HG03565 (cell line): Measurements from ENCODE around the gene TMEM163.

Experiments
- ATAC-seq: cut with Tn5 transposase; IDR thresholded peaks from one replicate; pipeline ENCODE4 v1.9.1; 2021; ENCODE audit warnings: mild to moderate bottlenecking, moderate library complexity; ENCODE audit not compliant: unreplicated experiment

Gene TMEM163

DNA sequence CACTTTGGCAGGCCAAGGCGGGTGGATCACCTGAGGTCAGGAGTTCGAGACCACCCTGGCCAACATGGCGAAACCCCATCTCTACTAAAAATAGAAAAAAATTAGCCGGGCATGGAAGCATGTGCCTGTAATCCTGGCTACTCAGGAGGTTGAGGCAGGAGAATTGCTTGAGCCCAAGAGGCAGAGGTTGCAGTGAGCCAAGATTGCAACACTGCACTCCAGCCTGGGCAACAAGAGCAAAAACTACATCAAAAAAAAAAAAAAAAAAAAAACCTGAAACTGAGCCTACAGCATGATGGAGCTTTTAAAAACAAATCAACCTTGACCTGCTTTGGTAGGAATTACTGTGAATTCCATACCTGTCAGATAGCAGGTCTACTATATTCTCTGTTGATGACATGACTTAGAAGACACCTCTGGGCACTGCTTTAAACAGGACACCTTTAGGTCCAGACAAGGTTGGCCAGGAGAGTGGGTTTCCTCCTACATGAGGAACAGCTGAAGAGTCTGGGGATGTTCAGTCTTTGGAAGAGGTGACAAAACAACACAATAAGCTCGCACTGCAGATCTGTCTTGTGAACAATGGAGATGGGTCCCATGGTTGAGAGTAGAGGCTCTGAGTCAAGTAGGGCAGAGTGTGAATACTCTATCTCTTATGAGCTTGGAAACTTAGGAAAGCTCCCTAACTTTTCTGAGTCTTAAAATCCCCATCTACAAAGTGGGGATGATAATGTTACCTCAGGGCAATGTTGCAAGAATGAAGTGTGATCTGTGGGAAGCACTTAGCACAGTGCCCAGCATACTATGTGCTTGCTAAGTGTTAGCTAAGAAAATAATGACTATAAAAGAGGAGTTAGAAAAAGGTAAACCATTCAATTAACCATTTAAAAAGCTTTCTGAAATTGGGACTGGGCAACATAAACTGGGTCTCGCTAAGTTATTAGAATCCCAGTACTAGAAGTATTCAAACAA is 25.2 kb downstream of the TMEM163 start:
- no peak for ATAC-seq

DNA sequence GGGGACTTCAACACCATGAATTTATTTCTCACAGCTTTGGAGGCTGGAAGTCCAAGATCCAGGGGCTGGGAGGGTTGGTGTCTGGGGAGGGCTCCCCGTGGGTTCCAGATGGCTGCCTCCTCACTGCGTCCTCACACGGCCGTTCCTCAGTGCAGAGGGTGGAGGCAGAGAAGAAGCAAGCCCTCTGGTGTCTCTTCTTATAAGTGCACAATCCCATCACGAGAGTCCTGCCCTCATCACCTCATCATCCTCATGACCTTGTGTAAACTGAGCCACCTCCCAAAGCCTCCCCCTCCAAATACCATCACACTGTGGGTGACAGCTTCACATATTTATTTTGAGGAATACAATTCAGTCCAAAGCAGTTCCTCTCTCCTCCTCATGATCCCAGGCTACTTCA is 26.3 kb downstream of the TMEM163 start:
- peak; percentile 53 for ATAC-seq

DNA sequence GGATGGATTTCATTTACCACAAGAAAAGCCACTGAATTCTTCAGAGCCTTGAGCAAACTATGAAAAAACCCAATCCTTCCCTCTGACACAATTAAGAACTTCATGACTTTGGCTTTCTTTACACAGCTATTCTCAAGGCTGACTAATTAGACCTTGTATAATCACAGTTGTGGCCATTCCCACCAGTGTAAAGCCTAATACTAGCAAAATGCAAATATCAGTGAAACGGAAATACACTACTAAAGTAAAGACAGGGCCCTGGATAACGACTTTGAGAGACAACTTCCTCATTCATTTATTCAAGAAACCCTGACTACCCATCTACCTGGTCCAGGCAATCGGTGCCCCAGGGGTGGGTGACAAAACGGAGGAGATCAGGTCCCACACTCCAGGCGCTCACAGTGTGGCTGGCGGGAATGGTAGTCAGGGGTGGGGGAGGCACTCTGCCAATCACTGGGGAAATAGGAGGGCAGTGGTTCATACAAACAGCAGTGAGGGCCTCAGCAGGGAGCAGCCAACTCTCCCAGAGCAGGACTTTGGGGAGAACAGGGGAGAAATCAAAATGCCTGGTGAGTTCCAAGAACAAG is 28.1 kb downstream of the TMEM163 start:
- ATAC-seq = no peak

DNA sequence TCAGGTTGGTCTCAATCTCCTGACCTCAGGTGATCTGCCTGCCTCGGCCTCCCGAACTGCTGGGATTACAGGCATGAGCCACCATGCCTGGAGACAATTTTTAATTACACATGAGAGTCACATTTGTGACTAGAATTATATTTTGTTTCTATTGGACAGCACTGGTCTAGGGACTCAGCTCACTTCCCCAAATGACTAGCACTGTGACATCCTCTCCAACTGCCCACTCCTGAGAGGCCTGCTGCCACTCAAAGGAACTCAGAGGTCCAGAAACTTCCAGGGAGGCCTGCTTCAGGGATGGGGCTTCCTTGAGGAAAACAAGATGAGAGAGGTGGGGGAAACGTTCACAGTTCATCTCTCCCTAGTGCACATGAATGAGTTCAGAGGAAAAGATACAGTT is 29.5 kb downstream of the TMEM163 start:
- no peak for ATAC-seq

DNA sequence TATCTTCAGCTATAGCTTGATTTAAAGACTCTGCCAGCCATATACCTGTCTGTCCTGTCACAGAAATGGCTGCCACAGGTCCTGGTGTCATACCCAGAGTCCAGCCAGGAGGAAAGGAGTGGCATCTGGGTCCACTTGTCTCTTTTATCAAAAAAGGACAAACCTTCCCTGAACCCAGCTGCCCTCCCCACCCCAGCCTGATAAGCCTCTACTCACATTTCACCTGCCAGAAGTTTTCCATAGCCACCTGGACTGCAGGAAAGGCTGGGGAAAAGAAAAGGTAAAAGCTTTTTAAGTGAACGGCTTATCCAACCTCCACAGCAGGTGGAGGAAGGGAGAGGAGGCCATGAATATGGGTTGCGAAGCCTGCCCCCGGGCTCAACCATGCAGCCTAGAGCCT is 32.8 kb downstream of the TMEM163 start:
- ATAC-seq = no peak

DNA sequence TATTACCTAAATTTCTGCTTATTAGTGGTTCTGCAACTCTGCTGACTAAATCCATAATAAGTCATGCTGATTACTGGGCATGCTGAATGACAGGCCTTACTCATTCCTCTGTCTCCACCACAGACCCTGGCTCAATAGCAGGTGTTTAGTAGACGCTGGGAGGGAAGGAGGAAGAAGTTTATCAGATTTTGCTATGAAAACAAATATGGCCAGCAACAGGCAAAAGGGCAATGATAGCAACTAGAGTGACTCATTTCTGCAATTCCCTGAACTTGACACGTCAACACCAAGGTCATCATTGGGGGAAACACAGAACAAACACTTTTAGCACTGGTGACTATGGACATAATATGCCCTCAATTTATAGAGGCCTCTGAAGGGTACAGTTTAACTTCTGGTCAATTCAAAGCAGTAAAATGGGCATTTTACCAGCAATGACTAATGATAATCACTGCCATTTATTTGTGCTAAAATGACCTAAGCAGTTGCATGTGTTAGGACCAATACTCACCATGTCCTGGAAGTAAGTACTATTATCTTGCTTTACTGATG is 35.2 kb downstream of the TMEM163 start:
- peak; percentile 76 for ATAC-seq

DNA sequence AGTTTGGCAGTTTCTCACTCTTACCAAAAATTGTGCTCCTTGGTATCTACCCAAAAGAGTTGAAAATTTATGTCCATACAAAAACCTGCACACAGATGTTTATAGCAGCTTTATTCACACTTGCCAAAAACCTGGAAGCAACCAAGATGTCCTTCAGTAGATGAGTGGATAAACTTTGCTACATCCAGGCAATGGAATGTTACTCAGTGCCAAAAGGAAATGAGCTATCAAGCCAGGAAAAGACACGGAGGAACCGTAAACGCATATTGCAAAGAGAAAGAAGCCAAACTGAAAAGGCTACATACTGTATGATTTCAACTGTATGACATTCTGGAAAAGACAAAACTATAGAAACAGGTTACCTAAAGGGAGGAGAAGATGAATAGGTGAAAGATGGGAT is 36.1 kb downstream of the TMEM163 start:
- ATAC-seq = no peak

DNA sequence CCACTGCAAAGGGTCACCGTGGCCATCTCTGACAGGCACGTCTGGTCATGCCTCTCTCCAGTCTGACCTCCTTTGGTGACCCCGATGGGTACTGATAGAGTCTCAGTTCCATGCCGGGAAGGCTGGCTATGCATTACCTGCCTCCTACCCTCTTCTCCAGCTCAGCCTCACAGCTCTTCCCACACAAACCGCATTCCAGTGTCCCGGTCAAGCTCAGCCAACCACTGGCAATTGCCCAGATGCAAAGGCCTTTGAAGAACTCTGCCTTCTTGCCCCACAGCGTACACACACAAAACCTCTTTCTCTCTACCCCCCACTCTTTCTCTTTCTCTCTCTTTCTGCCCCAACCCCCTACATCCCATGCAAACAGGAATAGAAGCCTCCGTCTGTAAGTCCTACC is 37.6 kb downstream of the TMEM163 start:
- no peak for ATAC-seq

DNA sequence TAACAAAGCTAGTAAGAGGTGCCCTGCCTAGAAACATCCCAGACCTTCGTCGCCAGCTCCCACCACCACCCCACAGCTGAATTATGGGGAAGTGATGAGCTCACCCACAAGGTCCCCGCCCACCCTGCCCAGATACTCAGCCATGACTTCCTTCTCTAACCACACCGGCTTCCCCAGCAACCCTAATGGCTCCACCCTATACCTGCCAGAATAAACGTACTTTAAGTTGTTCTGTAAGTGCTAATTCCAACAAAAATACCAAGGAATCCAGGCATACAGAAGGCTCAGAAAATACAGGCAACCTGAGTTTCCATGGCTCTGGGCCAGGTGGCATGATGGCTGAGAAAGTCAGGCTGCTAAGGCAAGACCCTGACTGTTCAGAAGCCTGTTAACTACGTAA is 39.1 kb downstream of the TMEM163 start:
- ATAC-seq = no peak

DNA sequence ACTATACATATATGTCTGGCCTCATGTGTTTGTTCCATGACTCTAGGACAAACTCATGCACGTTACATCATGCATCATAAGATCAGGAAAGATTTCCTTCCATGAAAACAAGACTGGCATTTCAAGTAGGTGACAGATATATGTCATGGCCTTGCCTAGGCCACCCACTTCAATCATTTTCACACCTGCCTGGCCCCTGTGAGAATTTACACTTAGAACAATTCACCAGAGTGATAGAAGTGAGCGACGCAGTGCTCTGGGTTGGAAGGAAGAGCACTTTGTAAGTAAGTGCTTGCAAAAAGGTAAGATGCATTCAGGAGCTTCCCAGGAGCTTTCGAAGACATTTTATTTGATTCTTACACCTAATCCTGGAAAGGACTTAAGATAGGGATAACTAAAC is 39.5 kb downstream of the TMEM163 start:
- ATAC-seq = no peak

DNA sequence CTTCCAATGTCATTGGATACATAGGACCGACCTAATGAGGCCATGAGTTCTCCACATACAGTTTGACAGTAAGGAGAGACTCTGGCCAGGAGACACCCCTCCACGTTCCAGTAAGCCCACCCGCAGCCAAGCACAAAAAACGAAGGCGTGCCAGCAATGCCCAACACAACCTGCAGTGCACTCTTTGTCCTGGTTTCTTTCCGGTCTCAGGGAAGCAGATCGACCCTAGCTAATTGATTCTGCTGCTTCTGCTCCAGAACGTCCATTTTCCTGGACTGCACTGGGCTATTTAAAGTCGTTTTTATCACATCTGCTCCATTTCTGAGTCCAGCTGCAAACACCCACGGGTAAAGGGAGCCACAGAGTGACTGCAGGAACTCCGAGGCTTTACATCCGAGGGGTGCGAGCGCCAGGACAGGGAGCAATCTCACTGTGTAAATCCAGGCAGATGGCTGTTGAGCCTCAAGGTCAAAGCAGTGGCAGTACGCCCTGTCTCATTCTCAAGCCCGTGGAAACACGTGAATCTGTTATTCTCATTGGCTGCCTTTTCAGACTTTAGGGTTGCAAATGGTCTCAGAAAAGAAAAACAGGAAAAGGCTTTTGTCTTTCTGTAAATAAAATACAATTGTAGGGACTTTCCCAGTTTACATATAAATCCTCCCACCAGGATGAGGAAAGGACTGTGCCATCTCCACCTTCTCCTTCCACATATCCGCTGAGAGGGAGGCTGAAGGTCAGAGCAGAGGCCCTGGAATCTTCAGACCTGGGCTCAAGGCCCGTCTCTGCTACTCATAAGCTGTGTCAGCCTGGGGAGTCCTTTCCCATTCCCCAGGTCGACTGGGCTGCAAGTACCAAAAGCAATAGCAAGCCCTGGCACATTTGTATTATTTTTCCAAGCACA is 40.7 kb downstream of the TMEM163 start:
- ATAC-seq = no peak

DNA sequence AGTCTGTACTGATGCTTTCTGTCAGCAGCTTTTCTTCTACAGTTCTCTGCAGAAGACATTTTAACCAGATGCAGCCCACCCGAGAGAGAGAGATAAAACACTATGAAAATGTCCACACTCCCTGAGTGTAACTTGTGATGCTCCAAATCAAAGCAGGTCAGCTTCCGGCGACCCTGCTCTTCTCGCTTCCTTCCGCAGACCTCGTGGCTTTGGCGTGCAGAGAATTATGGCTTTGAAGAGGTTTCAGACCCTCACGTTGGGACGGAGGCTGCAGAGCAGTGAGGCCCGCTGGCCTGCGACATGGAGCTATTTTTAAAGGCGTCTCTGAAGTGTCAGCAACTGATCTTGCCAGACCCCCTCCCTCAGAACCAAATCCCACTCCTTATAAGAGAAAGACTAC is 41.8 kb downstream of the TMEM163 start:
- ATAC-seq = no peak

DNA sequence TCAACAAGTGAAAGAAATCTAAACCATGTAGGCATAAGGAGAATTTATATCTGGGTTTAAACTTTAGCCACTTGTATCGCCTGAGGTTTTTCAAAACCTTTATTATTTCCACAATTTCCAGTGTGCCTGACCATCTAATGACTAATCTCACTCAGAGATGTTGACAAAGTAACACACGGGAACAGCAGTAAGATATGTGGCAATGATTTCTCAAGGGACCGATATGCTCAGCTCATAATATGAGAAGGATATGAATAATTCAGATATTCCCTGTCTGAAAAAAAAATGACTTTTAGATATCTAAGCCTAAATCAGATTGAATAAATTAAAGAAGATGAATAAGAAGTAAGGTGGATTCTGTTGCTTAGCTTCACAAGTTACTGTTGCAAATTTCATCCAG is 43.5 kb downstream of the TMEM163 start:
- ATAC-seq = no peak

DNA sequence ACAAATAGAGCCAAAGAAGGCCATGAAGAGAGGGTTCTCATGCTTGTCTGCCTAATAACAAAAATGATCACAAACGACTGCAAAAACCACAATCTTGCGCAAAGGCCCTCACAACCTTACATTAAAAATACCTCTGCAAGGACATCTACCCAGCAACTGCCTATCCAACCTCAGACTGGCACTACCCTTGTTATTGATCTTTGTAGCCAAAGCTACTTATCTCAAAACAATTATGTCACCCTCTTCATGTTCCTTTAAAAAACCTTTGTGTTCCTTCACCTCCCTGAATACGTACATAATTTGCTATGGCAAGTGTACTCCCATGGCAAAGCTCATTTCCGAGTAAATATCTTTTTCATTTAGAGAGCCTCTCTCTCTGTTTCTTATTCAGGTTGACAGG is 44.1 kb downstream of the TMEM163 start:
- ATAC-seq = no peak

DNA sequence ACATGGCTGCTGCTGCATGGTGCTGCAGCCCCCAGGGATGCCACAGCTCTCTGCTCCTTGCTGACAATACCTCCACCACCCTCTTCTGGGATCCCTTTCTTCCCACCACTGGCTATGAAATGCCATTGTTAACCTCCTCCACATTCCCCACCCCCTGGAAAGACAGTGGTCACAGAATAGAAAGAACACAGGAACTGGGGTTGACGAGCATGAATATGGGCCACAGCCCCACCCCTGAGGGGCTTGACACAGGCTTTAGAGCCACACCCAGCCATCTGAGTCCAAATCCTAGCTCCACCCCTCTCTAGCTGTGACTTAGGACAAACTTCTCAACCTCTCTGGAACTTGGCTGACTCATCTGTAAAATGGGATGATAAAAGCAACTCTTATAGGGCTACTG is 47.3 kb downstream of the TMEM163 start:
- no peak for ATAC-seq

DNA sequence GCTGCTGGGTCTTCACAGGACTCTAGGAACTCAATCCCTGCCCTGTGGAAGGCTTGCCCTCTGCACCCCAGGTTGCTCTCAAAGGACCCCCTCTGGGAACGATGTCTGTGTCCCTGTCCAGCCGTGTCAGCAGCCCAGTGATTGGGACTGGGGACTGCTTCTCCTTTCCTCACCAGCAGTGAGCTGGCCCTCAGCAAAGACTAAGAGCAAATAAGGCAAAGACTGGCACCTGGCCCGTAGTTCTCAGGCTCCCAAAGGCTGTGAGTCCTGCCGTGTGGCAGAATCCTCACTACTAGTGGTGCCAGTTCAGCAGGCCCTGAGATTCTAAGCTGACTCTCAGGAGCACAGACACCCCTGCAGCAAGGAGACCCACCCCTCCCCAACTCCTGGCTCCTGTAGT is 47.8 kb downstream of the TMEM163 start:
- no peak for ATAC-seq

DNA sequence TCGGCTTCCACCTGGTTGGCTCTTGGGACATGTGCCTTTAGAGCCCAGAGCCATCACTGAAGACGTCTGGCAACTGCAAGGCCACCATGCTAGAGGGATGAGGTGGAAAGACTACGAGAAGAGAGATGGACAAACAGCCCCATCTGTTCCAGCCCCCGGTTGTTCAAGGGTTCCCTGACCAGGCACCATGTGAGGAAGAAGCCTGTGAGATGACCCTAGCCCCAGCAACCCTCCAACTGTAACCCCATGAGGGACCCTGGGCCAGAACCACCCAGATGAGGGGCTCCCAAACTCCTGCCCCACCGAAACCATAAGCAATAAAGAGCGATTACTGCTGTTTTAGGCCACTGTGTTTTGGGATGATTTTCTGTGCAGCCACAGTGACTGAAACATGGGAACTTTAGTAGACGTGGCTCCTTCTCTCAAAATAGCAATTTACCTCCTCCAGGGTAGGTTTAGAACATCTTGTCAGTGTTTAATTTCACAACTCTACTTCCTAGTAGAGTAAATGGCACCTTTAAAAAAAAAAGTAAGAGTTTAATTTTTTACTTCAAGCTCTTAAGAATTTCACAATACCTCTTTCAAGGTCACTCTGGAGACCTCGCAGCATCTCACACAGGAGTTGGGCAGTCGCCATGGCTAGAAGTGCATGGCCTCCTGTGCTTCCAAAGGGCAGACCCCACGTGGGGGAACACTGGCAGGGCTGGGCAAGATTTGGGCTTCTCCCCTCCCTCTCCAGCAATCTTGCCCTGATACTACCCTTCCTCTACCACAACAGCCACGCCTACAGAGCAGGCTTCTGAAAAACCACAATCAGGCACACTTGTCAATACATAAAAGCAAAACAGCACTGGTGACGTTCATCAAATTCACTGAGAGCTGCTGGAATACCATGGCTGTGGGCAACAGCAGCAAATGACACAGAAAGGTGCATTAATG is 48.8 kb downstream of the TMEM163 start:
- ATAC-seq = no peak

DNA sequence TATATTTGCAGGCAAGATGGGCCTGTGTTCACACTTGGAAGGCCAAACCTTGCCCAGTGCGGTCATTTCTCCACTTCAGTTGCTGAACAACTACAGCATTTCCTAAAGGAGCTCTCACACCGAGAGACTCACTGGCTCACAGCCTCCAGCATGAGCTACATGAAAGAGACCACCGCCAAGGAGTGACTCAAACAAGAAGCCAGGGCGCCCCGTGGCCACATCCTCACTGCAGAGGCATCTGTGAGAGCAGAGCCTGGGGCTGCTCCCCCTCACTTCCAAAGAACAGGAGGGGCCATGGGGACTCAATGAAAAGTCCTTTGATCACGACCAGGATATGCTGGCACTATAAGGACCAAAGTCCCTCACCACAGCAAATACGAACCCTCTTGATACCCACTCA is 50.0 kb downstream of the TMEM163 start:
- peak; percentile 79 for ATAC-seq

DNA sequence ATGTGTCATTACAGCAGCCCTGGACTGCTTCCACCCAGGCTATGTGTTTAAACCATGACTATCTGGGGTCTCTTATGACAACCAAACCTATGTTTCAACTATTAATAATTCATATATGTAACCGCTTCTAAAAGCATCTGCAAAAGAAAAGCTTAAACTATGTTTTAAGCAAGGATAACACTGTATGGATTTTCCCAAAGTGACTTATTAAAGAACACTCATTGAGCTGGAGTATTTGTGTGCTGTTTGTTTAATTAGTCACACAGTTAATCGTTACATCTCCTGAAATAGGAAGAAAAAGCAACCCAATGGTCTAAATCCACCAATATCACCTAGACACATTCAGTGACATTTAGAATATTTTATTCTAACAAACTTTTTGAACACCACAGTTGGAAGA is 51.3 kb downstream of the TMEM163 start:
- ATAC-seq = no peak

DNA sequence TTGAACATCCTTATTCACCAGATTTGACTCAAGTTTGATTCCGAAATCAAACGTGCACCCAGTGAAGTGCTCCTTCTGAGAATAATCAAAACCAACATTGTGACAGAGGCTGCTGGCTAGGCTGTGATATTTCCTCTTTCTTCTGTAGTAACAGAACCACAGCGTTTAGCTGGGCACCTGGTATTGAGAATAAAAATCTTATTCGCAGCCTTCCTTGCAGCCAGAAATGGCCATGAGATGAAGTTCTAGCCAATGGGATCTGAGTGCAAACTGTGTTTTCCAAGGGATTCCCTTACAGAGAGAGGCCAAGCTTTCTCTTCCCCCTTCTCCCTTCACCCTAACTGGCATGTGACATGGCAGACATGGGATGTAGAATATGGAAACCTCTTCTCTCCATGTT is 51.7 kb downstream of the TMEM163 start:
- no peak for ATAC-seq
